Effector memory CD8-positive, alpha-beta T cell (primary cell): ENCODE measurements around the gene ARVCF.

Experiments used
- ATAC-seq: fragments of 150-1000 bp; cut with Tn5 transposase; replicated peaks from 2 replicates; pipeline ENCODE4 v1.10.0; 2021; ENCODE audit warnings: mild to moderate bottlenecking, moderate library complexity
- DNase-seq, 3 experiments: peaks; one replicate each; pipeline ENCODE4 v3.0.0; 2021
- H3K27ac Mint-ChIP-seq, 2 donors: one replicate each; pipeline ENCODE4 v1.8.0; 2022; ENCODE audit warnings: mild to moderate bottlenecking in 2 of 2, mixed read lengths in 2 of 2, moderate library complexity in 2 of 2
- H3K27me3 Mint-ChIP-seq, 2 donors: one replicate each; pipeline ENCODE4 v1.8.0; 2022; ENCODE audit warnings: mixed read lengths in 2 of 2
- H3K36me3 Mint-ChIP-seq: one replicate; pipeline ENCODE4 v1.8.0; 2022; ENCODE audit warnings: mild to moderate bottlenecking, moderate library complexity, mixed read lengths; ENCODE audit not compliant: insufficient read depth
- H3K4me1 Mint-ChIP-seq, 2 donors: one replicate each; pipeline ENCODE4 v1.8.0; 2022; ENCODE audit warnings: low read depth in 2 of 2, mixed read lengths in 2 of 2
- H3K4me3 Mint-ChIP-seq, 2 donors: one replicate each; pipeline ENCODE4 v1.8.0; 2022; ENCODE audit warnings: mild to moderate bottlenecking in 2 of 2, mixed read lengths in 2 of 2, moderate library complexity in 2 of 2
- H3K9me3 Mint-ChIP-seq, 2 donors: one replicate each; pipeline ENCODE4 v1.8.0; 2022; ENCODE audit warnings: mixed read lengths in 2 of 2

The ARVCF gene

GRCh38 chr22:20000246-20001081, 16.2 kb downstream of the ARVCF start:
- H3K36me3 Mint-ChIP-seq = no peaks in the 10 kb centered on the region
- no peaks in the 10 kb centered on the region for H3K4me1 Mint-ChIP-seq
- H3K4me3 Mint-ChIP-seq = no peak overlapping the region
- ATAC-seq (no peak), DNase-seq (no peak)
- H3K27me3 Mint-ChIP-seq = peaks cover 0 to under 1% of the 10 kb centered on the region in 2 donors
- no peaks in the 10 kb centered on the region for H3K9me3 Mint-ChIP-seq
- H3K27ac Mint-ChIP-seq = no peak overlapping the region

DNA sequence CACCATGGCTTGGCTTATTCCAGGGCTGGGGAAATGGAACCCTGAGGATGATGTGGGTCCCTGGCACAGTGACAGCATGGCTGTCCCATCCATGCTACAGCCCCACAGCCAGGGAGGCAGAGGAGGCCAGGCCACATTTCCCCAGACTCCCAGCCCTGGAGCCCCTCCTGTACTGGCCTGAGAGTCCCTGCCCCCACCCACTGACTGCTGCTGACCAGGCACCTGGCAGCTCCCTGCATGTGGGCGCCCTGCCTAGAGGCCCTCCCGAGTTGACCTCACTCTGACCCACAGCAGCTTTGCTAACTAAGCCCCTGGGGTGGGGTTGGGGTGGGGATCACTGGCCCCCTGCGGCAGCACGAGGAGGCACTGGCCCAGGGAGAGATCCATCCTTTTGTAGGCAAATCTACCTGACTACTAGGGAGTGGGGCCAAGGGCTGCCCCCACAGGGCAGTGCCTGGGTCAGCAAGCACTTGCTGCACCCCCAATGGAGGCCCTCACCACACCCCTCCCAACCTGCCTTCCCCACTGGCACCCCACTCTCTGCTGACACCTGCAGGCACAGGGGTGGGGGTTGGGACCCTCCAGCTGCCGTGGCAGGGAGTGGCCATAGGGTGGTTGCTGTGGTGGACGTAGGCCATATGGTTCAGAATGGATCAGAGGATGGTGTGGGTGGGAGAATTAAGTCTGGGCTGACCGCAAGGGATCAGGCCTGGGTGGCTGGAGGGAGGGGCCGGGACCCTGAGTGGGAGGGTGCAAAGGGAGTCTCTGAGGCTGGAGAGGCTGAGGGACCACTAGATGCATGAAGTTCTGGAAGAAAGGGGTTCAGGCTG, 17.4 kb downstream of the ARVCF start:
- Mint-ChIP-seq H3K36me3 (no peaks in the 10 kb centered on the region), H3K27me3 (peaks cover under 1 to 13% of the 10 kb centered on the region in 2 donors), H3K27ac (no peak overlapping the region), H3K9me3 (no peaks in the 10 kb centered on the region), H3K4me3 (no peak overlapping the region), H3K4me1 (no peaks in the 10 kb centered on the region)
- no peak for DNase-seq
- ATAC-seq = no peak

GRCh38 chr22:19998232-19998951, 18.2 kb downstream of the ARVCF start:
- Mint-ChIP-seq H3K9me3 (no peaks in the 10 kb centered on the region), H3K4me1 (no peaks in the 10 kb centered on the region), H3K4me3 (no peak overlapping the region), H3K27ac (no peak overlapping the region), H3K27me3 (peaks cover 5 to 20% of the 10 kb centered on the region in 2 donors), H3K36me3 (no peaks in the 10 kb centered on the region)
- ATAC-seq = no peak
- no peak for DNase-seq

DNA sequence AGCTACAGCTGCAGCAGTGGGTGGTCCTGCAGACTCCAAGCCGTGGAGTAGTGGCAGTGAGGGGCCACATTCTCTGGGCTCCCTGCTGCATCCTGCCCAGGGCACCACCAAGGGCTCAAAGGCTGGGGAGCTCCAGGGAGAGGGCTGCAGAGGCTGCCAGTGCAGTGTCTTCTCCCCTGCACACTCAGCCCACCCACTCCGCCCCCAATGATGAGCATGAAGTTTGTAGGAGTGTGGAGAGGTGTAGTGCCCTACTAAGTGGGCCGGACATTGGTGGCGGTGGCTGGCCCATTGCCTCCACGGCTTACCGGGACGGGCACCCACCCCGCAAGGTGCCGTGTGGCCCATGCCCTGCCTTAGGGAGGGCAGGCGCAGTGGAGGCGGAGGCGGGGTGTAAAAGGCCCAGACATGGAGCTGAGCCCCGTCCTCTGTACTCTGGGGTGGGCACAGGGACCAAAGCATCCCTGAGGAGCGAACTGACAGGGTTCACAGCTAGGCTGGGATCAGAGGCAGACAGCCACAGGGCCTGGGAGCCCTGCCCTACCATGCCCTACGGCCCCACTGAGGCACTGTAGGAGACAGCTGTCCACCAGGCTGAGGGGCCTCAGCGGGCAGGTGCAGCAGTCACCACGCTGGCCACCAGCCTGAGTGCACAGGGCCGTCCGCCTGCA, 18.9 kb downstream of the ARVCF start:
- H3K4me1 Mint-ChIP-seq = no peaks in the 10 kb centered on the region
- no peak overlapping the region for H3K4me3 Mint-ChIP-seq
- no peaks in the 10 kb centered on the region for H3K9me3 Mint-ChIP-seq
- H3K36me3 Mint-ChIP-seq = no peaks in the 10 kb centered on the region
- H3K27me3 Mint-ChIP-seq = peaks cover 5 to 20% of the 10 kb centered on the region in 2 donors
- no peak overlapping the region for H3K27ac Mint-ChIP-seq
- ATAC-seq (no peak), DNase-seq (no peak)

DNA sequence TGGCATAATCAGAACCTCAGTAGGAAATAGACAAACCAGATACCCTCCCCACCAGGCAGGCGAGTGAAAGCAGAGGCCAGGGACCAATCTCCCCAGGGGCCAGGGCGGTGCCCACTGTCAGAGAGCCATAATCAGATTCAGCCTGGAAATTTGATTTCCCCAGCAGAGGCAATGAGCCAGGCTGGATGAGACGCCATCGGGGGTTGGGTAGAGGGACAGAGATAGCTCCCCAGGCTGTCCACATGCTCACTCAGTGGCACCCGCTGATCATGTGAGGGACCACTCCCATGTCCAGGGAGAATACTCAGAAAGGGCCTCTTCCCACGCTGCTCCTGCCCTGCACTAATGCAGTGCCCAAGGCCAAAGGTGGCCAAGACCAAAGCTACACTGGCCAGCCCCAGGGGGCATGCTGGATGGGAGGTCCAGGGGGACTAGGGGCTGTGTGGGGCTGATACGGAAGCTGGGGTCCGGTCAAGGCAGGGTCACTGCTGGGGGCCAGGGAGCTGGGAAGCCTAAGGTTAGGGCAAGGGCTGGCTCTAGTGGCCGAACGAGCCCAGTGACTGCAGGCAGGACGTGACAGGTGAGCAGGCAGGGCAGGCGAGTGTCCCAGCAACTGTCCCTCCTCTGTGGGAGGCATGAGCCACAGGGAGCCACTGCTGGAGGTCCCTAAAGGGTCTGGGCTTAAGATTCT, 19.8 kb downstream of the ARVCF start:
- Mint-ChIP-seq H3K36me3 (no peaks in the 10 kb centered on the region), H3K27me3 (peaks cover 5 to 20% of the 10 kb centered on the region in 2 donors), H3K4me3 (no peak overlapping the region), H3K4me1 (no peaks in the 10 kb centered on the region), H3K27ac (no peak overlapping the region), H3K9me3 (no peaks in the 10 kb centered on the region)
- ATAC-seq (no peak), DNase-seq (no peak)

DNA sequence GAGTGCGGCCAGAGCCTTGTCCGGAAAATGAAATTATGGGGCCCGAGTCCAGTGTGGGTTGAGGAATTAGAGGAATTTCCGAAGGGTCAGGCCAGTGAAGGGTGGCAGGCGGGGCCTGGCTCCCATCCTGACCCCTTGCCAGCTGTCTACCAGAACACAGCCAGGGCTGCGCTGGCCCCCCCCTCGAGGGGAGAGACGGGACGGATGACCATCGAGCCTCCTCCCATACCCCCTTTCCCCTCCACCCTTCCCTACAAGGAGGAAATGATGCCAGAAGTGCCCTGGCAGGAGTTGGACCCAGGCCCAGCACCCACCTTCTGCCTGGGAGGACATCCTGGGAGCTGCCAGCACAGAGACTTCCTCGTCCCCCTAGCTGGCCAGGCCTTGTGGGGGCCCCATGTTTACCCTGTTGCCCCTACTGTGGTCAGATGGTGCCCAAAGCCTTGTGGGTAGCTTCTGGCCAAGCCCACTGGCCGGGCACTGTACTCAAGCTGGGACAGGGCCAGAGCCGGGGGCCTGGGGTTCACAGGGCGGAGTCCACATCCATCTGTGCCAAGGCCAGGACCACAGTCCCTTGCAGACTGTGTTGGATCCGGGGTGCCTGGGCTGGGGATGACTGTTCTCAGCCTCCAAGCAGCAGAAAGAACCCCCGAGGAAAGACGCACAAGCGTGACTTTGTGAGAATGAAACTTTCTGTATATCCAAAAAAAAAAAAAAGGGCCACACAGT, 20.8 kb downstream of the ARVCF start:
- peaks cover 5 to 20% of the 10 kb centered on the region in 2 donors for H3K27me3 Mint-ChIP-seq
- no peaks in the 10 kb centered on the region for H3K9me3 Mint-ChIP-seq
- ATAC-seq = no peak
- H3K27ac Mint-ChIP-seq = no peak overlapping the region
- no peaks in the 10 kb centered on the region for H3K4me1 Mint-ChIP-seq
- H3K4me3 Mint-ChIP-seq = no peak overlapping the region
- no peaks in the 10 kb centered on the region for H3K36me3 Mint-ChIP-seq
- no peak for DNase-seq

GRCh38 chr22:19994851-19995610, 21.6 kb downstream of the ARVCF start:
- Mint-ChIP-seq H3K27me3 (peaks cover 5 to 20% of the 10 kb centered on the region in 2 donors), H3K4me3 (no peak overlapping the region), H3K4me1 (no peaks in the 10 kb centered on the region), H3K36me3 (no peaks in the 10 kb centered on the region), H3K27ac (no peak overlapping the region), H3K9me3 (no peaks in the 10 kb centered on the region)
- ATAC-seq (no peak), DNase-seq (no peak)

- Mint-ChIP-seq H3K27me3 (peaks cover 5 to 20% of the 10 kb centered on the region in 2 donors), H3K9me3 (no peaks in the 10 kb centered on the region), H3K27ac (no peak overlapping the region), H3K36me3 (no peaks in the 10 kb centered on the region), H3K4me1 (no peaks in the 10 kb centered on the region), H3K4me3 (no peak overlapping the region)
- DNase-seq (no peak), ATAC-seq (no peak)
Observed at GRCh38 chr22:19993926-19994325, 22.7 kb downstream of the ARVCF start.

- Mint-ChIP-seq H3K27ac (no peak overlapping the region), H3K27me3 (peaks cover 5 to 20% of the 10 kb centered on the region in 2 donors), H3K36me3 (no peaks in the 10 kb centered on the region), H3K9me3 (no peaks in the 10 kb centered on the region), H3K4me3 (no peak overlapping the region), H3K4me1 (peaks cover 0 to 2% of the 10 kb centered on the region in 2 donors)
- ATAC-seq (no peak), DNase-seq (no peak)
Observed at GRCh38 chr22:19992921-19993355, 23.7 kb downstream of the ARVCF start.

GRCh38 chr22:19992481-19992911, 24.1 kb downstream of the ARVCF start:
- ATAC-seq (no peak), DNase-seq (no peak)
- H3K4me1 Mint-ChIP-seq = peaks cover 0 to 2% of the 10 kb centered on the region in 2 donors
- no peaks in the 10 kb centered on the region for H3K9me3 Mint-ChIP-seq
- H3K27me3 Mint-ChIP-seq = peaks cover 5 to 20% of the 10 kb centered on the region in 2 donors
- no peak overlapping the region for H3K27ac Mint-ChIP-seq
- H3K36me3 Mint-ChIP-seq = no peaks in the 10 kb centered on the region
- H3K4me3 Mint-ChIP-seq = no peak overlapping the region

GRCh38 chr22:19991645-19992451, 24.8 kb downstream of the ARVCF start:
- Mint-ChIP-seq H3K36me3 (no peaks in the 10 kb centered on the region), H3K4me1 (peaks cover 0 to 4% of the 10 kb centered on the region in 2 donors), H3K4me3 (no peak overlapping the region)

More at GRCh38 chr22:19991645-19992451, 24.8 kb downstream of the ARVCF start:
- Mint-ChIP-seq H3K9me3 (no peaks in the 10 kb centered on the region), H3K27ac (no peak overlapping the region), H3K27me3 (peaks cover 5 to 20% of the 10 kb centered on the region in 2 donors)
- no peak for ATAC-seq
- DNase-seq = no peak
